ENCODE measurements around the gene FRS2. TPM values are rescaled to one million over a fixed set of nuclear protein-coding genes. Genes with fewer than 3 reads are reported as not detected.
"Not testable (repeated sequence)": the region's sequence is repeated elsewhere in the genome, so short reads cannot be mapped to it uniquely, and the experiment has no call there.

The FRS2 gene
- polyA plus RNA-seq, 3 donors: 37.1 to 42.4 (median 40.5) TPM

DNA sequence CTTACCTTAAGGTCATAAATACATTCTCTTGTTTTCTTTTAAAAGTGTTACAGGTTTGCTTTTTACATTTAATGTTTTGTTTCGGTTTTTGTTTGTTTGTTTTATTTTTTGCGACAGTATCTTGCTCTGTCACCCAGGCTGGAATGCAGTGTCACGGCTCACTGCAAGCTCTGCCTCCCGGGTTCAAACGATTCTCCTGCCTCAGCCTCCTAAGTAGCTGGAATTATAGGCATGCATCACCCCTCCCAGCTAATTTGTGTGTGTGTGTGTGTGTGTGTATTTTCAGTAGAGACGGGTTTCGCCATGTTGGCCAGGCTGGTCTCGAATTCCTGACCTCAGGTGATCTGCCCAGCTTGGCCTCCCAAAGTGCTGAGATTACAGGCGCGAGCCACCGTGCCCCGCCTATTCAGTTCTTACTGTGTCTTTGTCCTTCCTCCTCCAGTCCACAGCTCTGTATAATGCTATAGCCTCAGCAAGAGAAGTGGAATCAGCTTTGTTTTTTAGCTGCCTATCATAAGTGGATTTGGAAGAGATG lies 17.5 kb upstream of the FRS2 start:
- not testable (repeated sequence) for DNase-seq

DNA sequence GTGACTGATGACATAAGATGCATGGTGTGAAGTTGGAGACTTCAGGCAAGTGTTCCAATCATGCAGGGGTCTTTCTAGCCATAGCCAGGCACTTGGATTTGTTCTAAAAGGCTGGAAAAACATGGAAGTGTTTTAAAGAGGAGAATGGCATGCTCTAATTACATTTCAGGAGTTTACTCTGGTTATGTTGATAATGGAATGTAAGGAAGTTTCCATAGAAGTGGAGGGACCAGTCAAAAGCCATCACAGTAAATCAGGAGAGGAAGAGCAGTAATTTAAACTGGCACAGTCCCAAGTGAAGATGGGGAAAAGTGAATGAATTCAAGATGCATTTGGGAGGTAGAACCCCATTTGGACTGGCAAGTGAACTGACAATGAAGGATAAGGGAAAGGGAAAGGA lies 13.9 kb upstream of the FRS2 start:
- DNase-seq: no peak

DNA sequence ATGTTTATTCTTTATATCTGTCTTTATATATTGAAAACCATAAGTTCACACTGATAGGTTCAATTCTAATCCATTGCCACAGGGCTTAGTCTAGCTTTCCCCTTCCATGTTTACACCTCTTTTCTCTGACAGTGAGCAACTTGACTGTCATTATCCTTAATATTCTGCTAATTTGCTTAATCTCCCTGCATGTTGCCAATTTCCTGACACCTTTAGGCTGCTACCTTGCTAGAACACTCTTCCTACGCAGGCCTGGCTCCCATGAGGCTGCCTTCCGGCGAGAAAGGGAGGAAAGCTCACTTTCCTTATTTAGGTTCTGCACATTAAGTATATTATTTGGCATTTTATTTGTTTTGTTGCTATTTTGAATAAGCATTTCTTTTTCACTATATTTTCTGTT lies 12.8 kb upstream of the FRS2 start:
- no peak for DNase-seq

DNA sequence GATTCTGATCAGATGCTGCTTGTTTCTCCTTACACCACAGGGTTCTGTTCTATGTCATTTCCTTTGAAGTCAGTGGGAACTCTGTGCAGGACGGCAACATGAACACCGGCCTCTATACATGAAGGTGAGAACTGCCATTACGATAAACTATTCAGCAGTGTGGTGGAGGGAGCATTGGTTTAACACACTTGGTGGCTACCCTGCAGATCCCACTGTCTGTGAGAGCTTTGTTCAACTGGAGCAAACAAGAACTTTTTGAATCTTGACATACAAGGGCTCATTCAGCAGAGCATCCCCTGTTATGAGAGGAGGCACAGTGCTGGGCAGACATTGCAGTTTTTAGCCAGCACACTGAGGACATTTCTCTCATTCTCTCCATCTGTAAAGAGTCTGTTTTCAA lies 10.7 kb upstream of the FRS2 start:
- no peak for DNase-seq

DNA sequence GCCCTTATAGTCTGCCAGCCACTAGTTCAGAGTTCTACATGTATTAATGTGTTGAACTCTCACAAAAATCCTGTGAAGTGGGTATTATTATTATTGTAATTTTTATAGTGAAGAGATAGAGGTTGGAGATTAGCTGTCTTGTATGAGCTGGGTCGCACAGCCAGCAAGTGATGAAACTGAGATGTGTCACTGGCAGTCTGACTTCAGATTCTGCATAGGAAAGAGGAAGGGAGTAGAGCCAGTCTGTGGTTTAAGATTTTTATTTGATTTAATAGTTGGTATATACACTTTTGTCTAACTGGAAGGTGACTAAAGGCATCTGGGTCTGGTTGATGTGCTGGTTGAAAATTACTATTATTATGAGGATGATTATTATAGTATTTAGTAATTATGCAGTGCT lies 5.8 kb upstream of the FRS2 start:
- no peak for DNase-seq

DNA sequence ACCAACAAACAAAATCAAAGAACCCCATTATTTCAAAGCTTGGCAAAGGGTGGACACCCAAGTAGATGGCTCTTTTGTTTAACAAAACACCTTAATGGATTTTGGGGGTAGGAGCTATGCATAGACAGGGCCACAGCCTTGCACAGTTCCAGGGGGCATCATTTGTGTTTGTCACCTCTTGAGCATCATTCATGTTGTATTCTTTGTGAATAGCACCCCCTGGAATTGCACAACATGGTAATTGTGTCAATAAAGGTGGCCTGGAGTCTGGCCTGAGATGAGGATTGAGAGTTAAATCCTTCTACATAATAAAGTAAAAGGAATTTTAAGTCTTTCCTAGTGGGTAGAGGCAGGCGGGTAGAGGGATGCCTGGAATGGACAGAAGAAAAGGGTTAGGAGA lies 3.3 kb upstream of the FRS2 start:
- no peak for DNase-seq

DNA sequence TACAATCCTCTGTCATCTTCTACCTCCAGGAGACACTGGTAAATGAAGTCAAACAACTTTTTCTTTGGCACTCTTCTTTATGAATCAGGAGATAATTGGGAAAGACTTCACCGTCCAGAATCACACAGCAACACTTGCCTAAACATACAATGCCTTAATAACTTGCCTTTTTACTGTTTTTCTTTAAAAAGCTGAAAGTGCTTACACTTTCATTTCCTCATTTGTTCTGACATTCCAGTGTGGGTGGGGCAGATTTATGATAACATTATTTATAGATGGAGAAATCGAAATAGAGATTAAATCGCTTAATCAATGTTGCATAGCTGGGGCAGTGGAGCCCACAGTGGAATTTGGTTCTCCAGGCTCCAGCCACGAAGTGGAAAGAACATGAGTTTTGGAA lies 2.8 kb upstream of the FRS2 start:
- DNase-seq: no peak

DNA sequence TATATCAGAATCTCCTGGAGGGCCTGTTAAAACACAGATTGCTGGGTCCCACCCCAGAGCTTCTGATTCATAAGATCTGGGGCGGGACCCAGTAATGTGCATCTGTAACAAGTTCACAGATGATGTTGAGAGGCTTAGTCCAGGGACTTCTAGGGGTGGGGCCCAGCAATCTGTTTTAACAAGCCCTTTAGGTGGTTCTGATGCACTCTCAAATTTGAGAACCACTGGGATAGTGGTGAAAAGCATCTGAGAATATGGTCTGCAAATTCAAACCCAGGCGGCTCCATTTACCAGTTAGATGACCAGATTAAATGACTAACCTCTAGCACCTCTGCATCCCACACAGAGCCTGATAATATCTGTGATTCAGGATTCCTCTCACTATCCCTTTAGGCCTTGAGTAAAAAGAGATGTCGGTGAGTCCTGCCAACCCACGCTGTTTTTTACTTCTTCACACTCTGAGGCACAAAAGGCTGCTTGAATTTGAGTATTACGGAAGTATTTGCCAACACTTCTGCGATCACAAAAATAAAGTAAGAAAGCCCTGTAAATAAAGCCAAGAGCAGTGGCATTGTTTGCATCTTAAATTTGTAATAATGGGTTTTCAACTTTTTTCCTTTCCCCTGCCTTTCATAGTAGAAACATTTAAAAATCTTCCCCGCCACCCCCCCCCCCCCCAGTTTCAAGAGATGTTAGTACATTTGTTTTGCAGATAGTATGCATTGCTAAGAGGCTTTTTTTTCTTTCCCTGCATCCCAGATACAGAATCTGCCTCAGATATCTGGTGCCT lies 1.8 kb upstream of the FRS2 start:
- DNase-seq: no peak

DNA sequence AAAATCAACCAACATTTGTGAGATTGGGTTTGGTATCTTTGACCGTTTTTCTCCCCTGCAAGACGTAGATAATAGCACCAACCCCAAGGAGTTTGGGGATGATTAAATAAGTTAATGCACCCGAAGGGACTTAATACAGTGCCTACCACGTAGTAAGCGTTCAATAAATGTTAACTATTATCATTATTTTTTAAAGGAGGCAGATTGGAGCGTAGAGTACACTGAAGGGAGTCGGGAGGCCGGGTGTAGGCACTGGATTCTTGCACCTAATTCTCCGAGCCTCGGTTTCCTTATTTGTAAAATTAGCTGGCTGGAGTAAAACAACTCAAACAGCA lies 367 bp upstream of the FRS2 start:
- DNase-seq: no peak

DNA sequence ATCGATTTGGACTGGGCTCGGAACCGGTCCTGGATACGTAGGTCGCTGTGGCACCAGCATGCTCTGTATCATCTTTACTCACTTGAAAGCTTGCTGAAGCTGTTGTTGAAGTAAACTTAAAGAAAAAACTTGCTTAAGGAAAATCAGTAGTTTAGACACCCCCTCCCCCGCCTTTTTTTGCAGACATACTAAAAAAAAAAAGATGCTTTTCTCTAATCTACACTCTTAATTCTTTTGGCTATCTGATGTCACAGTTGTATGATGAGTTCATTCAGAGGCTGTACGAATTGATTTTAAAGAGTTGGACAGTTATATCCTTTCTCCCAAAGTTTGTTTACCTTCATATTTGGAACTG lies 865 bp downstream of the FRS2 start:
- DNase-seq: no peak

DNA sequence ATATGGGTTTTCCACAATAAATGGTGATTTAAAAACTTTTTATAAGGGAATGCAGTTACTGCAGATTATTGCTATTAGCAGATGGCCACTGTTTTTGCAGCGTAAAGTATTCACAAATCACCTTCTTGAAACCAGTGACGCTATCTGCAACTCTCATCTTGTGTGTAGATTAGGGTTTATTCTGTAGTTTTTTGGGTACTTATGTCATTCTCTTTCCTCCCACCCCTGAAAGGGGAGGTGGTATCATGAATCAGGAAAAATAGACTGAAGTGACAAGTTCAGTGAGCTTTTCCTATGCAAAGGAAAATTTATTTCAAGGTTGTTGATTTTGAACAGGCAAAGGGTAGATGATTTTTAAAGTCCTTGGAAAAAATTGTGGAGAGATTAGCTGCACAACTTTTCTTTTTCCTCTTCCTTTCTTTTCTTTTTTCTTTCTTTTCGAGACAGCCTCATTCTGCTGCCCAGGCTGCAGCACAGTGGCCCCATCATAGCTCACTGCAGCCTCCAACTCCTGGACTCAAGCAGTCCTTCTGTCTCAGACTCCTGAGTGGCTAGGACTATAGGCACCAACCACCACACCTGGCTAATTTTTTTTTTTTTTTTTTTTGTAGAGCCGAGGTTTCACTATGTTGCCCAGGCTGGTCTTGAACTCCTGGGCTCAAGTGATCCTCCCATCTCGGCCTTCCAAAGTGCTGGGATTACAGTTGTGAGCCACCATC lies 1.6 kb downstream of the FRS2 start:
- DNase-seq: no peak

DNA sequence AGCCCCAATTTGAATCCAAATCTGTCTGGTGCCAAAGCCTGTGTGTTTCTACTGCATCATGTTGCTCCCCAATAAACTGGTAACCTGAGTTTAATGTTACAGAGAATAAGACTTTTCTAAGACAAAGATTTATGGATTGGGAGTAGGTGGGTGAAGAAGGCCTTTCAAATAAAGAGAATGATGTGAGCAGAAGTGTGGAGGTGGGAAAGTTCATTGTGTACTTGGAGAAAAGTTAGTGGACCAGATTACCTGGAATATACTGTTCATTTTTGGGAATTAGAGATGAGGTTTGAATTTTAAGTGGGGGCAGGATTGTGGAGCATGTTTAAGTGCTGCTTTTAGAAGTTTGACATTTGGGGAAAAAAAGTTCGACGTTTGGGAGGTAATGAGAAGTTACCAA lies 3.1 kb downstream of the FRS2 start:
- DNase-seq: no peak

DNA sequence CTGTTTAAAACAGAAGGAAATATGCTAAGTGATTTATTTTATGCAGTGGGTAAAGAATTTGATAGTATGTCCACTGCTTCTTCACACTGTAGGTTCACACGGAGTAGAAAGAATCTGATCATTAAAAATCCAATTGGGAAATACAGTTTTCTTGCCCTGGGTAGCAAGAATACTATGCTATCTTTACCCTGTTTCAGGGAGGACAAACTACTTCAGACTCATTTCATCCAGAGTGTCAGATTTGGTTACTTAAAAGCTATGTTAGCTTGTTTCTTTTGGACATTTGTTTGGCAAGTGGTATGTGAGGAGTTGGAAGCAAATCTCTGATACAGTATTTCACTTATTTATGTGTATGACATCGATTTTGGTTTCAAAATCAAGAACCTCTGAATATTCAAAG lies 4.3 kb downstream of the FRS2 start:
- no peak for DNase-seq

DNA sequence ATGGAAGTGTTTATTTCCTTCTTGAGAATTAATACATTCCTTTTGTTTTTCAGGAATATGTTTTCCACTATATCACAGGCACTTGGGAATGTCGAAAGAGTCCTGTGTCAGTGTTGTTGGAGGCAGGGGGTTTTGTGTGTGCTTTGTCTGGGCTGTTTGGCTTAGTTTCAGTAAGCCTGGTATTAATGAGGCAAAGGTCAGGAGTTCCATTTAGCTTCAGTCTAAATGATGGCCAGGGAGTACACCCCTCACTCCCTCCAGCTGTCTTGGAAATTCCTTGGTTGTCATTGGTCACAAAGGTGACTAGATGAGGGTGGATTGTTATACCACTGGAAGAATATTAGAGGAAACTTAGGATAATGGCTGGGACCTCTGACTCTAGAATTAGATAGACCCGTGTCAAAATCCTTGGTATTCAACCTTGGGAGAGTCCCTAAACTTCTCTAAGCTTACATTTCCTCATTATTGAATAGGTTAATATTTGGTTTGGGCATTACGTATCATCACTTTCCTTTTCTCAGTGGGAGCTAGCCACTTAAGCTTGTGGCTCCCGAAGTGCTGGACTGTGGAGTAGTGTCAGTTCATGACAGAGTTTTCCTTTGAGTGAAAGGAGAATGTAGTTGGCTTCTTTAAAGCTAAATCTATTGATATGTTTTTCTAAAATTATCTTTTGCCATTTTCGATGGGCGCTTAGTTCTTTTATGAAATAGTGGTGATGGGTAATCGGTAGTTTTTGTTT lies 5.2 kb downstream of the FRS2 start:
- DNase-seq: peak; percentile 29

DNA sequence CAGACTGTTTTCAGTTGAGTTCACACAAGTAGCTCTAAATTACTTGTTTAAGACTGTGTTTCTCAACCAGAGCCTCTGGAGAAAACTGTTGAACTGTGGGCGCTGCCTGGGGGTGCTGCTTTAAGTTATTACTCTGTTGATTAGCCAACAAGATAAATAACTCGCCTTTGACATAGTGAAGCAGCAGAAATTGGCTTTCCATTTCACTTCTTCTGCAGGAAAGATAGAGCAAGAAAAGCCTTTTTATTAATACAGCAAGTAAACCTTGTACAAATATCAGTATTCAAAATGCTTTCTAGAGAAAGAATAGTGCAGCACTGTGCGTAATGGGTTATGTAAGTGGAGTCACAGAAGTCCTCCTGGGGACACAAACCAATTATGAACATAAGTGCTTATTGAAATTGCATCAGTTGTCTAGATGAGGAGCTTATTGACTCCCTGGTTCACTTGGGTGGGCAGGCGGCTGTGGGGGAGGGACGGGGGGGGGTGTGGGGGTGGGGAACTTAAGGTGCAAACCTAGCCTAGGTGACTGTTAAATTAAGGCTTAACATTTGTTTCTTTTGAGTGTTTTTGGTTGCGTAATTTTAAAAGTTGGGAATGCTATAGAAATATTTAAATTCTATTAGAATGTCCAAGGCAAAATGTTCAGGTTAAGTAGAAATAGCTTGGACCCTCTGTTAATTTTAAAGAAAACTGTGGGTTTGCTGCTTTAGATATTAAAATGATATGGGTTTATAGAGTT lies 6.3 kb downstream of the FRS2 start:
- no peak for DNase-seq

DNA sequence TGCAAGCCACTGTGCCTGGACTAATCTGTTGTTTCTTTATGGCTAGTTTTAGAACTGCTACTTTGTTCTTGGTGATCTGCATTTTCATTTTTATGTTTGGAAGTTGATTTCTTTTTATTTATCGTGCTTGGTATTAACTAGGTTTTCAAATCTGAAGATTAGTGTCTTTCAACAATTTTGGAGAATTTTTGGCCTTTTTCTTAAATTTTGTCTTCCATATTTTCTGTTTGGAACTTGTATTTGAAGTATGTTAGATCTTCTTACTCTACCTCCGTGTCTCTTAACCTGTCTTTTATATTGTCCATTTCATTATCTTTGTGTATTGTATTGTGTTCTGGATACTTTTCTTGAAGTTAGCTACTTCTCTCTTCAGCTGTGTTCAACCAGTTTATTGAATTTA lies 9.5 kb downstream of the FRS2 start:
- no peak for DNase-seq

DNA sequence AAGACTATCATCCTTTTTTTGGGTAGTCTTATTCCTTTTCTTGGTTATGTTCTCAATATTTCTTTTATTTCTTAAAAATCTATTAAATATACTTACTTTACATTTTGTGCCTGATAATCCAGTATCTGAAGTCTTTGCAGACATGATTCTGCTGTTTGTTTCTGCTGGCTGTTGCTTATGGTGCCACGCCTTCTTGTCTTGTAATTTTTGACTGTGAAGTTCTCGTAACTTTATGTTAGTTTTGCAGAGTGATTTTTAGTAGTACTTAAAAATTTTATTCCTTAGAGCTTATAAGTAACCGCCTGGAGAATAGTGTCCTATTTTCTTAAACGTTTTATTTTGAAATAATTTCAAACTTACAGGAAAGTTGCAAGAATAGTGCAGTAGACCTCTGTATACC lies 10.5 kb downstream of the FRS2 start:
- DNase-seq: no peak

DNA sequence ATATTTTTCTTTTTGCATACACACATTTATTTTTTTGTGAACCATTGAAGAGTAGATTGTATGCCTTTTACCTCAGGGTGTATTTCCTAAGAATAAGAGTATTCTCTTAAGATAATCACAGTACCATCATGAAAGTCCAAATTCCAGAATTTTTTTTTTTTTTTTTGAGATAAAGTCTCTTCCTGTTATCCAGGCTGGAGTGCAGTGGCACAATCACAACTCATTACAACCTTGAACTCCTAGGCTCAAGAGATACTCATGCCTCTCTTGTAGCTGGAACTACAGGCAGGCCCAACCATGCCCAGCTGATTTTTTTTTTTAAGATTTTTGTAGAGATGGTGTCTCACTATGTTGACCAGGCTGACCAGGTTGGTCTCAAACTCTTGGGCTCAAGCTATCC lies 10.9 kb downstream of the FRS2 start:
- DNase-seq: no peak

DNA sequence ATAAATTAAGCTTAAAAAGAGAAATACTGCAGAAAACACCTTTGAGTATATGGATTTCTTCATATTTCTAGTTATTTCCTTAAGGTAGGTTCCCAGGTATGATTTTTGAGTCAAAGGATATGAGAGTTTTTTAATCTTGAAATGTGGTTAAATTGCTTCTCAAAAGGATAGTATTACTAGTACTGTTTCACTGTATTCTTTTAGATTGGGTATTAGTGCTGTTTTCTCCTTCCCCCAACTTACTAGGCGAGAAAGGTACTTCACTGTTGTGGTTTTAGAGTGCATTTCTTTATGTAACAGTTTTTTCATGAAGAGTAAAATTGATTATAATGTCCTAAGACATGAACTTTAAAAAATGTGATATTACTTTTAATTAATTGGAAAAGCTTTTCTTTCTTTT lies 13.5 kb downstream of the FRS2 start:
- DNase-seq: no peak

DNA sequence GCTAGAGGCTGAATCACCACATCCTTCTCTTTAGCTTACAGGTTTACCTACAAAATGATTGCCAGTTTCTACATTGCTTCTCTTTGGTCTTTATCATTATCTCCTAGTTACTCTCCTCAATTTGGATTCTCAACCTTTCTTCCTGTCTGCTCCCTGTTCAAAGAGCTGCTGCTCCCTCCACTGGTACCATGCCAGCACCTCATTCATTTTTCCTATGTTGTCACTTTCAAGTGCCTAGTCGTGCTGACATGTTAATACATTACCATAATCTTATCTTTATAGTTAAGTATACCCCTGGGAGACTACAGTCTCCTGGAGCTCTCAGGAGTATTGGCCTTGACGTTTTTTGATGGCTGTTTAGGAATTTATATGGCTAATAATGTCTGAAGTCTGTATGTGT lies 14.2 kb downstream of the FRS2 start:
- no peak for DNase-seq

DNA sequence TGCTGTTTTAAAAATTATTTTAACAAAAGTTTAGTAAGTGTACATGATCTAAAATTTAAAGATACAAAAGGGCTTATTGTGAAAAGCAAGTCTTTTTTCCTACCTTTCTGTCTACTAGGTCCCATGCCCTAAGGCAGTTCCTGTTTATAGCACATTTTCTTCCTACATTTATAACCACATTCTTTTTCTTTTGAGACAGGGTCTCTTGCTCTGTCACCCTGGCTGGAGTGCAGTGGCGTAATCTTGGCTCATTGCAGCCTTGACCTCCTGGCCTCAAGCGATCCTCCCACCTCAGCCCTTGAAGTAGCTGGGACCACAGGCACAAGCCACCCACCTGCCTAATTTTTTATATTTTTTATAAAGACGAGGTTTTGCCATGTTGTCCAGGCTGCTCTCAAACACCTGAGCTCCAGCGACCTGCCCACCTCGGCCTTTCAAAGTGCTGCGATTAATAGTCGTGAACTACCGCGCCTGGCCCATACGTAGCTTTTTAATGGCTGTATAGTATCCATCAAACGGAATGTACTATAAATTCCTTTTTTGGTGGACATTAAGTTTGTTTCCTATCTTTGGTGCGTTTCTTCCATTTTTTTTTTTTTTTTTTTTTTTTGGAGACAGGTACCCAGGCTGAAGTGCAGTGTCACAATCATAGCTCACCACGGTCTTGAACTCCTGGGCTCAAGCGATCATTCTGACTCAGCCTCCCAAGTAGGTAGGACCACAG lies 20.9 kb downstream of the FRS2 start:
- no peak for DNase-seq

DNA sequence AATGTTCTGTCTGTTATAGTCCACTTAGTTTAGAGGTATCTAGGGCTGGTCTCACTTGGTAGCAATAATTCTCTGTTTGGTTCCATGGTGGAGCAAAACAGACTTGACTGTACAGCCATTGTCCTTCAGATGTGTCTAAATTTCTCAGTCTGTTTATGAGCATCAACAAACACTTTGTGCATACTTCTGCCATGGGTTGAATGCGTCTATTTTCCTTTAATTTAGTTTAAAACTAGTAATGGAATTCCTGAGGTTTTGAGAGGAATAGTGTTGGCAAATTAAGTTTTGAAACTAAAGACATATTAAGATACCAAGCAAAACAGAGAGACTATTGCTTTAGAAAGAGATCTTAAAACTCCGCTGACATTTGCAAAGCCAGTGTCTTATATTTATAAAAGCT lies 22.6 kb downstream of the FRS2 start:
- DNase-seq: no peak

All from renal pelvis (tissue), 4 donors.